K562 (cell line): Measurements from ENCODE around the gene CALHM3.
"Not testable (repeated sequence)": the region's sequence is repeated elsewhere in the genome, so short reads cannot be mapped to it uniquely, and the experiment has no call there.

ENCODE experiments used
- E2F5 ChIP-seq: sonication (generic); formaldehyde crosslinking; IDR thresholded peaks from 2 replicates; pipeline ENCODE4 v1.8.0; 2022; ENCODE audit warnings: mild to moderate bottlenecking, missing genetic modification reagents
- TF ChIP-seq, protein P1 (sequence below), 3 experiments: IDR thresholded peaks in 2 of 3; conservative IDR thresholded peaks in 1 of 3; 2 replicates each; pipeline ENCODE4 v1.5.1; 2011 to 2012; ENCODE audit warnings: low read length in 3 of 3, mild to moderate bottlenecking in 3 of 3, control low read depth in 2 of 3, improper control_type of control experiment in 1 of 3, inconsistent platforms in 1 of 3, low read depth in 1 of 3, mixed read lengths in 1 of 3, moderate library complexity in 1 of 3; ENCODE audit not compliant: insufficient read depth in 2 of 3

DNA sequence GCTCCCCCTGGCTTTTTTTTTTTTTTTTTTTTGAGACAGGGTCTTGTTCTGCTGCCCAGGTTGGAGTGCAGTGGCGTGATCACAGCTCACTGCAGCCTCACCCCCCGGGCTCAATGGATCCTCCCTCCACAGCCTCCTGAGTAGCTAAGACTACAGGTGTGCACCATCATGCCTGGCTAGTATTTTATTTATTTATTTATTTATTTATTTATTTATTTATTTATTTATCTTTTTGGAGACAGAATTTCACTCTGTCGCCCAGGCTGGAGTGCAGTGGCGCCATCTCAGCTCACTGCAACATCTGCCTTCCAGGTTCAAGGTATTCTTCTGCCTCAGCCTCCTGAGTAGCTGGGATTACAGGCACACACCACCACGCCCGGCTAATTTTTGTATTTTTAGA, 24.7 kb upstream of the CALHM3 start:
- TF ChIP-seq E2F5, result not testable (repeated sequence)
- TF ChIP-seq, protein P1, sequence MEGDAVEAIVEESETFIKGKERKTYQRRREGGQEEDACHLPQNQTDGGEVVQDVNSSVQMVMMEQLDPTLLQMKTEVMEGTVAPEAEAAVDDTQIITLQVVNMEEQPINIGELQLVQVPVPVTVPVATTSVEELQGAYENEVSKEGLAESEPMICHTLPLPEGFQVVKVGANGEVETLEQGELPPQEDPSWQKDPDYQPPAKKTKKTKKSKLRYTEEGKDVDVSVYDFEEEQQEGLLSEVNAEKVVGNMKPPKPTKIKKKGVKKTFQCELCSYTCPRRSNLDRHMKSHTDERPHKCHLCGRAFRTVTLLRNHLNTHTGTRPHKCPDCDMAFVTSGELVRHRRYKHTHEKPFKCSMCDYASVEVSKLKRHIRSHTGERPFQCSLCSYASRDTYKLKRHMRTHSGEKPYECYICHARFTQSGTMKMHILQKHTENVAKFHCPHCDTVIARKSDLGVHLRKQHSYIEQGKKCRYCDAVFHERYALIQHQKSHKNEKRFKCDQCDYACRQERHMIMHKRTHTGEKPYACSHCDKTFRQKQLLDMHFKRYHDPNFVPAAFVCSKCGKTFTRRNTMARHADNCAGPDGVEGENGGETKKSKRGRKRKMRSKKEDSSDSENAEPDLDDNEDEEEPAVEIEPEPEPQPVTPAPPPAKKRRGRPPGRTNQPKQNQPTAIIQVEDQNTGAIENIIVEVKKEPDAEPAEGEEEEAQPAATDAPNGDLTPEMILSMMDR (IDR thresholded peaks at IDR 0.05 in 2 of 3, conservative IDR thresholded peaks at IDR 0.05 in 1 of 3; ENCODE audit: insufficient read depth in 2 of 3, low read depth in 1 of 3, low read length in 3 of 3), result not testable (repeated sequence)
